Adipose tissue (tissue), 3 donors: ENCODE results near the gene PLPP2. TPM values are rescaled to one million over a fixed set of nuclear protein-coding genes. Genes with fewer than 3 reads are reported as not detected.

Source experiments
- polyA plus RNA-seq, 3 donors: library from polyadenylated mRNA; stranded (reverse); fragments of 200-250 nt; gene quantifications; one replicate each; pipeline ENCODE4 v1.2.3, GENCODE V29; 2013
- donor health status: healthy with polysubstance abuse.
- donor health status: Bipolar disorder and iron deficiency.
- donor health status: healthy.

The PLPP2 gene
- polyA plus RNA-seq, 3 donors: 3.3 to 19.2 (median 7.8) TPM

Other genes with a start within 250 kb of the PLPP2 start
- gene OR4F17, start 184.3 kb downstream of the PLPP2 start, polyA plus RNA-seq: not detected
- 10 to 100 TPM in 2 of 3 donors, 1 to 10 TPM in 1; 7.8 to 26.9 (median 22.3) TPM for gene MIER2, start 53.4 kb upstream of the PLPP2 start, polyA plus RNA-seq
- 1 to 10 TPM in 2 of 3 donors, under 1 TPM in 1; 0.51 to 4.9 (median 4.5) TPM for gene C2CD4C, start 117.7 kb upstream of the PLPP2 start, polyA plus RNA-seq
- gene SHC2, start 169.6 kb upstream of the PLPP2 start, polyA plus RNA-seq: 100 to 1,000 TPM in 1 of 3 donors, 10 to 100 TPM in 2; 15.4 to 162 (median 39.4) TPM
- 1 to 10 TPM in 1 of 3 donors, under 1 TPM in 1, not detected in 1; 0.36 to 2.0 TPM for gene MADCAM1, start 205.1 kb upstream of the PLPP2 start, polyA plus RNA-seq
- 10 to 100 TPM; 11.5 to 26.8 (median 18.6) TPM for gene TPGS1, start 216.1 kb upstream of the PLPP2 start, polyA plus RNA-seq
- 10 to 100 TPM; 56.3 to 67.9 (median 64.8) TPM for gene CDC34, start 240.4 kb upstream of the PLPP2 start, polyA plus RNA-seq